ENCODE results near the gene PLAAT2.
"Not testable (repeated sequence)": the region's sequence is repeated elsewhere in the genome, so short reads cannot be mapped to it uniquely, and the experiment has no call there.

The PLAAT2 gene

DNA sequence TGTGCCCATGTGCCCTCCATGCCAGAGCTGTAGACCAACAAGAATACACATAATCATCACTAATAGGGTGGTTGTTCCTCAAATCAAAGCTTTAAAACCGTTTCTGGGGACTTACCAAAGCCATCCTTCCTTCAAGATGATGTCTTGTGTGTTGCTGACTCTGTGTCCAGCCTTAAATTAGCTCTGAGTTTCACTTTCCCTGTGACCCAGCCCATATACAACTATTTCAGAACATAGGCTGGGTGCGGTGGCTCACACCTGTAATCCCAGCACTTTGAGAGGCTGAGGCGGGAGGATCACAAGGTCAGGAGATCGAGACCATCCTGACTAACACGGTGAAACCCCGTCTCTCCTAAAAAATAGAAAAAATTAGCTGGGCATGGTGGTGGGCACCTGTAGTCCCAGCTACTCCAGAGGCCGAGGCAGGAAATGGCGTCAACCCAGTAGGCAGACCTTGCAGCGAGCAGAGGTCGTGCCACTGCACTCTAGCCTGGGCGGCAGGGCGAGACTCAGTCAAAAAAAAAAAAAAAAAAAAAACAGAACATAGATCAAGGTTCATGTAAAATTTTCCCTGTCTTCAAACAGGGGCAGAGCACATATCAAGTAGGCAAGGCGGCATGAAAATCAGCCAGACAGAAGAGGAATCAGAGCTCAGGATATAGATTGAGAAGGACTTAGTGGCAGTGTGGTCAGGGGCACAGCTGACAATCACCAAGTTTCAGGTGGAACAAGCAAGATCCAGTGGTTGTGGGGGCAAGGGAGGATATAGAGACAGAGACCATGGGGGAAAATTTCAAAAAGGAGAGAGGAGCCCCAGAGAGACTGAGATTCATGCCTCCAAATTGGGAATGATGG, at the start of gene PLAAT2:
PLAAT2 (minus strand) TSS at position 179 of the 855 bp plus-strand sequence; CDS start at position 124, 55 bp downstream.
- DNase-seq (ENCODE audit: extremely low read depth in 1 of 2, low read depth in 1 of 2) = no peak

DNA sequence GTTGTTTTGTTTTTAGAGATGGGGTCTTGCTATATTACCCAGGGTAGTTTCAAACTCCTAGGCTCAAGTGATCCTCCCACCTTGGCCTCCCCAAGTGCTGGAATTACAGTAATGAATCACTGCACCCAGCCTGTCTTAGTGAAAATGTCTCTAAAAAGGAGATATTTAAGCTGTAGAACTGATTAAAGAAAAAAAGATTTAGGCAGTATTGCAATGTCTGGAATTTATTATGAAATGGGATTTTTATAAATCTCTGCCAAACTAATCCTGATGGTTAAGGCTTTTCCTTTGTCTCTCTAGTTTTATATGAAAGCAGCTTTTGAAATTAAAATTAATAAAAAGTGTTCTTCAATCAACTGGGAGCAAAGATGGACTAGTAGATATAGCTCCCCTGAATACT, 49.0 kb upstream of the PLAAT2 start:
- no peak for DNase-seq (ENCODE audit: extremely low read depth in 1 of 2, low read depth in 1 of 2)

DNA sequence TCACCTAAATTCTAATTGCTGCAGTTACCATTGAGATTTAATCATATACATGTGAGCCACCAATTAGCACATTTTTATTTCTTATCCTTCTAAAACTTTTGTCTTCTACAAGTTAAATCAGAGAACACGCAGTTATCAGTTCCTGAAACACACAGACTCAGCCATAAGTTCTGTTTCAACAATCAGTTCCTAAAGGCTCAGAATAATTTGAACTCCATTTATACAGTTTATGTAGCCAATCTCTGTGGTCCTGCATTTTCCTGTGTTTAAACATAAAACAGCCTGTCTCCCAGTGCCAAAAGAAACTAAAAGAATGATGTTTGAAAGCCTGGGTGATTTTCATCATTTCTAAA, 48.2 kb upstream of the PLAAT2 start:
- no peak for DNase-seq (ENCODE audit: extremely low read depth in 1 of 2, low read depth in 1 of 2)

DNA sequence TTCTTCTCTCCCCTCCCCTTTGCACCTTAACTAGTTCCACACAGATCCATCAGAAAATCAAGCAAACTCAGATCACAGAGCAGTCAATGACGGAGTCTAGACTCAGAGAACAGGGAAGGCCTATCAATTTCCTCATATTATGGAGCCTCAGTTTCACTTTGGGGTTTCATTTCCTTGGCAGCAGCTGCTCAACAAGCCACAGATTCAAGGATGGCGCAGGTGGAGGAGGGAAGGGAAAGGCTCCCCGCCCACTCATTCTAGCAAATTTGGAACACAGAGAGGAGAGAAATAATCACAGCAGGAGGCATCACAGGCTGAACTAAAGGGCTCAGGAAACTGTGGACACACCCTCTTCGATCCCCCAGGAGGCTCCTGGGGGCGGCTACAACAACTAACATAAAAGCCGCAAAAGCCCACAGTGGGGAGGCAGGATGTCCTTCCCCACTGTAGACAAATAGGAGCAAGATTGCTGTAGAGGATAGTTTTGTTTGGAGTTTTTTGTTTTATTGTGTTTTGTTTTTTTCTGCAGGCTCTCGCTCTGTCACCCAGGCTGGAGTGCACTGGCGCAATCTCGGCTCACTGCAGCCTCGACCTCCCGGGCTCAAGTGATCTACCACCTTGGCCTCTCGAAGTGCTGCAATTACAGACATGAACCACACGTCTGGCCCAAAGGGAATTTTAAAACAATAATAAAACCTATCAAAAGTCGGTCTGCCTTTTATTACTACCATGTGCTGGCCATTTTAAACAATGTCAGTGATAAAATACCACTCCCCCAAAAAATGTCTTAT, 47.6 kb upstream of the PLAAT2 start:
- DNase-seq (ENCODE audit: extremely low read depth in 1 of 2, low read depth in 1 of 2) = no peak

DNA sequence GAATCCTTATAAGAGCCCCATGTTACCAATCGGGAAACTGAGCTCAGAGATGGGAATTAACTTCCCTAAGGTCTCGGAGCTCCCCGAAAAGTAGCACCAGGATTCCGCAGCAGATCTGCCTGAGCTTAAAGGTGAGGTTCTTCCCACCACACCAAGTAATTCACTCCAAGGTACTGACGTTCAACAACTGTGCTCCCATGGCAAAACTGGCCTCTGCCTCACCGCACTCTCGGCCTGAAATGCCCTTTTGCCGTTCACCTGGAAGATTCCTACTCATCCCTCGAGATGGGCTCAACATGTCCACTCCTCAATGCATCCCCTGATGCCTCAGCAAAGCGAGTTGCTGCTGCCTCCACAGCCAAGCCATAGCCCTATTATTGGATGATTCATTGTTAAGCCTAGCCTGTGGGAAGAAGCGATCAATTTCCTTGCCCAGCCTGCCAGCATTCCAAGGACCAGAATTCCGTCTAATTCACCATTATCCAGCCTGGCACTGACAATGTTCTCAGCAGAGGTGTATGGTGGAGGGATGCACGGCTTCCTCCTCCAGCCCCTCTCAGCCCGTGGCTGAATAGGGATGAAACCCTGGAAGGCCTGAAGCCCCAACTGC, 46.9 kb upstream of the PLAAT2 start:
- no peak for DNase-seq (ENCODE audit: extremely low read depth in 1 of 2, low read depth in 1 of 2)

DNA sequence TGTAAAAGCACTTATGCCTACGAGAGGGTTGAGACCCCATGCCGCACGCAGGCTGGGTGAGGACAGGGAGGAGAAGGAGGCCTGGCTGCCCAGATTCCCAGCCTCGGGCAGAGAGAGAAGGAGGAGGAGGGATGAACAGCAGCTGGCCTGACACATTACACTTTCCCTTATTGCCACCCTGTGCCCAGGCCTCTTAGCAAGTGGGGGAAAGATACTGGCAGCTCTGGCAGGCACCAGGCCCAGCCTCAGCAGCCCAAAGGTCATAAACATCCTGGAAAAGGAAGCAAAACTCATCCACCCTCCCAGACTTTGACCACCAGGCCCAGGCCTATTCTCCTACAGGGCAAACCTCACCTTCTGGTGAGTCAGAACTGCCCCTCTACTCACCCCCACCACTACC, 46.4 kb upstream of the PLAAT2 start:
- DNase-seq (ENCODE audit: extremely low read depth in 1 of 2, low read depth in 1 of 2) = no peak

DNA sequence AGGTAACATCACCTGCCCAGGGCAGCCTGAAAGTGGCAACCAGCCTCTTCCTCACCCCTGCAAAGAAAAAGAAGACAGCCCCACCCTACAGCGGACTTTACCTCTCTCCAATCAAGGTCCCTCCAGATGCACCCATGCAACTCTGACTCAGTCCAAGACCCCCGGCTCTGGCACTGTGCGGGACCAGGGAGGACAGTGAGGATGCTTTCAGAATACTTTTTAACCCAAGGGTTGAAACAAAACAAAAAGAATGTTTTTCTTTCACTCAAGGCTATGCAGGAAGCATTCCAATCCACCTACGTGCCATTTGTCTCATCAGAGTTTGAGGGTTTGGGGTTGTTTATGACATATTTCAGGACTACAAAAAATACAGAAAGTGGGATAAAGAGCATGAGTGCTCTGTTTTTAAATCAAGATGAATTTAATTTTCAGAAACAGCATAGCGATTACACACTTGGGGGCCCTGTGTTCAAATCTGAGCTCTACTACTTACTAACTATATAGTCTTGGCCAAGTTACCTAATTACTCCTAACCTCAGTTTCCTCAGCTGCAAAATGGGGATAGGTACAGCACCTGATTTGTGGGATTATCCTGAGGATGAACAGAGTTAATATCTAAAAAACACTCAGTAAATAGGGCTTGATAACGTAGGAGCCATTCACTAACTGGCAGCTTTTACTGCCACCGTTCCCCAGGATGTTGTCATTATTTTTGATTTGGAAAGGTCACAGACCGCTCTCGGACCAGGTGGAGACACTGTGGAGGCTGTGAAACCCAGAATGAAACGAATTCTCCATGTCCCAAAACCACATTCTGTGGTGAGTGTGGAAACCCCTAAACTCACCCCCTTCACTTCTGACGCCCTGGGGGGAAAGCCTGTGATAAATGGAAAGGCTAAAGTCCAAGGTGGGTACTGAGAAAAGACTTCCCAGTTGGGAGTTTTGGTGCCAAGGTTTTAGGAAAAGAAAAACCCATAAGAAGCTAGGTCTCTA, 45.5 kb upstream of the PLAAT2 start:
- DNase-seq (ENCODE audit: extremely low read depth in 1 of 2, low read depth in 1 of 2) = no peak

DNA sequence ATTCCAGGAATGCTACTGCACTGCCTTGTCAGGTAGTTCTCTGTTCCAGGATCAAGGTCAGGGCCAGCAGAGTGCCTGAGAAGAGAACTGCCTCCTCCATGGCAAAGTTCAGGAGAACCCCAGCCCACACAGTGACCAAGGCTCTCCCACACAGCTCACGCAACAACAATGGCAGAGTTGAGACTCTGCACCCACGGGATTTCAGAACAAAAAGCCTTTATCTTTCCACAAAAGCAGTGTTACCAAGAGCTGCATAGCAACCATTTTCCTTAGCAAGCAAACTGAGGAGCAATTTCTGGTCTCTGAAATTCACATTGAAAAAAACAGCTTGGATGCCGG, 40.0 kb upstream of the PLAAT2 start:
- DNase-seq (ENCODE audit: extremely low read depth in 1 of 2, low read depth in 1 of 2) = no peak

DNA sequence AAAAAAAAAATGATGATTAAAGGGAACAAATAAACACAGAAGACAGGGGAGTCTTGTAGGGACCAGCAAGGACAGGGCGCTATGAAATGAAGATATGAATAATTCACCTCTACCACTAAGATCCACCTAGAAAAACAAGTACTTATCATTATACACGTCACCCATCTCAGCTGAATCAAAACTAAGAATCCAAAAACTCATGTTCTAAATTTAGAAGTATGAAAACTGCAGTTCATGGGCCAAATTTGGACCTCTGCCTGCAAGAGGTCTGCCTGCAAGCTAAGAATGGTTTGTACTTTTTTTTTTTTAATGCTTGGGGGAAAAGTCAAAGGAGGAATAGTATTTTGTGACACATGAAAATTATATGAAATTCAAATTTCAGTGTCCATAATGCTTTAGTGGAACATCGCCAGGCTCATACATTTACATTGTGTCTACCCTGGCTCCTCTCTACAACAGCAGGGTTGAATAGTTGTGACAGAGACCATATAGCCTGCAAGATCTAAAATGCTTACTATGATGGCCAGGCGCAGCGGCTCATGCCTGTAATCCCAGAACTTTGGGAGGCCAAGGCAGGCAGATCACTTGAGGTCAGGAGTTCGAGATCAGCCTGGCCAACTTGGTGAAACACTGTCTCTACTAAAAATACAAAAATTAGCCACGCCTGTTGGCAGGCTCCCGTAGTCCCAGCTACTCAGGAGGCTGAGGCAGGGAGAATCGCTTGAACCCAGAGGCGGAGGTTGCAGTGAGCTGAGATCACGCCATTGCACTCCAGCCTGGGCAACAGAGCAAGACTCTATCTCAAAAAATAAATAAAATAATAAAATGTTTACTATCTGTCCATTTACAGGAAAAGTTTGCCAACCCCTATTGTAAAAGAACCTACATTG, 39.4 kb upstream of the PLAAT2 start:
- not testable (repeated sequence) for DNase-seq (ENCODE audit: extremely low read depth in 1 of 2, low read depth in 1 of 2)

DNA sequence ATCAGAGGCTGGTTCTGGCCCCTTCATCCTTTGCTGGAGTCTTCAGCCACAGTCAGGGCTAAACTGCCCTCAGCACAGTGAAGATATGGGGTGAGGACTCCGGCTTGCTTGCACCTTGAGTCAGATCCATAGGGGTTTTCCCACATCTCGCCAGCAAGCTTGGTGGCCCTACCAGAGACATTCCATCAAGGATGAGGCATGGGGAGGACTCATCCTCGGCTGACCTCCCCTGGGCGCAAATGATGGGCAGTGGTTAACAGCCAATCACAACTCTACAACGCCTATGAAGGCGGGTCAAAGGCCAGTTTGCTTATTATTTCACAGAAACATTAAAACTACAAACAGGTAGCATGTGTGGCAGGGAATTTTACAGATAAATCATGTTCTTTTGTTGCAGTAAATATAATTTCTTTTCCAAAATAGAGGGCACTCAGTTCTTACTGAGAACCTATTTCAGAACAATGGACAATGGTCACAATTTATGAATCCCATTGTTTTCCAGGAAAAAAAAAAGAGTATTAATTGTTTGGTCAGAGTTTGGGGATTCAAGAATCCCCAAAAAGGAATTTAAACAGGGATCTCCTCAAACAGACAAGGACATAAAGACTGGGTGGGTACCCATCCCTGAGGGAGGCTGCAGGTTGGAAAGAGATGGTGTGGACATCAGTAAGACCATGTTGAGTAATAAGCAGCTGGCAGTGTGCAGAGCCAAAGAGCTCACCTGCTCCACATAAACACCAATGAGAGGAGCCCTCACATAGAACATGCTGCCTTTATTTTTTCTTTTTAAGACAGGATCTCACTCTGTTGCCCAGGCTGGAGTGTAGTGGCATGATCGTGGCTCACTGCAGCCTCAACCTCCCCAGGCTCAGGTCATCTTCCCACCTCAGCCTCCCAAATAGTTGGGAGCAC, 36.3 kb upstream of the PLAAT2 start:
- DNase-seq (ENCODE audit: extremely low read depth in 1 of 2, low read depth in 1 of 2) = no peak

DNA sequence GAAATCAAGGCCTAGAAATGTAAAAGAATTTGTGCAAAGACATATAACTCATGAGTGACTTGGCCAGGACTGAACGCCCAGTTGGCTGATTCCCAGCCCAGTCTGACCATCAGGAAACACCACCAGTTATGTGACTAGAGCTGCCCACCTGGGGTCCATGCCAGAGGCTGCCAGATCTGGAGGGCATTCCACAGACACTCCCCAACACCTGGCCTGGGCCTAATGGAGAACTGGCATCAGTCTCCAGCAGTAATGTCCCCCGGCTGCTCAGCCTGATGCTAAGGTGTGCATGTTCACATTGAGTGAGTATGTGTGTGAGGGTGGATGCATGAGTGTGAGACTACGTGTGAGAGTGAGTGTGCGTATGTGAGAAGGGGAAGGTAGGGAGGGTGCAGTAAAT, 35.4 kb upstream of the PLAAT2 start:
- DNase-seq (ENCODE audit: extremely low read depth in 1 of 2, low read depth in 1 of 2) = no peak

DNA sequence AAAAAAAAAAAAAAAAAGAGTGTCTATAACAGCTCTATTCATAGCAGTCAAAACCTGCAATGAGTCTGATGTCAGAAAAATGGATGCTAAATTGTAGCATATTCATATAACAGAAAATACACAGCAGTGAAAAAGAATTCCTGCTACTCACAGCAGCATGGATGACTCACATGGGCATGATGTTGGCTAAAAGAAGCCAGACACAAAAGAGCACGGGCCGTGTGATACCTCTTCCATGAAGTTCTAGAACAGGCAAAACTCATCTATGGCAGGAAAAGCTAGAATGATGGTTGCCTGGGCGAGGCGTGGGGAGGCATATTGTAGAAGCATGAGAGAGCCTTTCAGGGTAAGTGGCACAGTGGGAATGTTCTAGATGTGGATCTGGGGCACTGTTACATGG, 32.1 kb upstream of the PLAAT2 start:
- DNase-seq (ENCODE audit: extremely low read depth in 1 of 2, low read depth in 1 of 2) = no peak

DNA sequence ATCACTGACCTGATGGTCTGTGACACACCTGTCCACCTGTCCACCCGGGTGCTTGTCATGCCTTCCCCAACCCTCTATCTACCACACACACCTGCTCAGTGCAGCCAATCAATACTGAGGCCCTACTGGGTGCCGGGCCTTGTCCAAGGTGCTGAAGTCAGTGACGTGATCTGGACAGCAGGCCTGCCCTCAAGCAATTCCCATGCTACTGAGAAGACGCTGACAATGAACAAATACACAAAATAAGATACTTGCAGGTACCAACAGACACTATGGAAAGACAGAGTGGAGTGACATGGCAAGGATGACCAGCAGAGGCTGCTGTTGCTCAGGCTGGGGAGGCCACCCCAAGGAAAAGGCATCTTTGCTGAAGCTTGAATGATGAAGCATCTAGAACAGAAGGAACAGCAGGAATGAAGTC, 29.8 kb upstream of the PLAAT2 start:
- no peak for DNase-seq (ENCODE audit: extremely low read depth in 1 of 2, low read depth in 1 of 2)

DNA sequence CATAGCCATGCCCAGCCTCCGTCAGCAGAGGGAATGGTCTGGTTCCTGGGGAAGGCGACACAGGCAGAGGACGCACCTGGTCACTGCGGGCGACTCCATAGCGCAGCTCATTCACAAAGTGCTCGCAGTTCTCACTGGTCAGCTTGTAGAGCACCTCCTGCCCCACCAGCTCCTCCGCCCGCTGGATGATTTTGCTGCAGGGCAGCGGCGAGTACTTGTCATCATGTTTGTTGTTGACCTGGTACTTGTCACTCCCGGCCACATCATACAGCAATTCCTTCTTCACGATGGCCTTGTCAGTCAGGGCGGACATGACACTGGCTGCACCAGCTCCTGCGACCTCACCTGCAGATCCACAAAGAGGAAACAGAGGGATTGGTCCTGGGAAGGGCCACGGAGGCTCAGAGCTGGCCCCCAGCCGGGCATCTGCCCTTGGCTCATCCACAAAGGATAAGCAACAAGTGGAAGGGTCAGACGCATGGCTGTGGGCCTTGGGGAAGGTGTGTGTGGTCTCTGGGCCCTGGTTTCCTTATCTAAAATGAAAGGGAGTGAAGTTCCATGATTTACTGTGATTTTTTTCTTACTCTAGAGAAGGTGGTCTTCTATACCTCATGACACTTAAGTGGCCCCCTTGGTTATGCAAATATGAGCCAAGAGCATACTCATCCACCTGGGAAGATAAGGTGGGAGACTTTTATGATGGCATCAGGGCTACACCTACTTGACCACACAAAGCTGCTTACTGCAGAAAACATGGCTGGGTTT, 27.0 kb upstream of the PLAAT2 start:
- DNase-seq (ENCODE audit: extremely low read depth in 1 of 2, low read depth in 1 of 2) = no peak

DNA sequence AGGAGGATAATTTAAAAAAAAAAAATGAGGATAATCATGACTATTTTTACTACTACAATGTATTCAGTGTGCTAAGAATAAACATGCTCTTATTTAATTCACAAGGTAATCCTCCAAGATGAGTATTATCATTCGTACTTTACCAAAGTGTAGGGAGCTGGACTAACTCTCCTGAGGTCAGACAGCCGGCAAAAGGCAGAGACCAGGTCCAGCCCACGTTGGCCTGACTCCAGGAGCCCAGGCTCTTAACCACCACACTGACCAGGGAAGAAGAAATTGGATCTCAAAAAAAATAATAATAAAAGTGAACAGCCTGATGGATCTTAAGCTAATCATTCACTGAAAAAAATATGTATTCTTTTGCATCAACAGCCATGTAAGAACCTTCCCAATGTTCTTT, 25.8 kb upstream of the PLAAT2 start:
- DNase-seq (ENCODE audit: extremely low read depth in 1 of 2, low read depth in 1 of 2) = no peak

DNA sequence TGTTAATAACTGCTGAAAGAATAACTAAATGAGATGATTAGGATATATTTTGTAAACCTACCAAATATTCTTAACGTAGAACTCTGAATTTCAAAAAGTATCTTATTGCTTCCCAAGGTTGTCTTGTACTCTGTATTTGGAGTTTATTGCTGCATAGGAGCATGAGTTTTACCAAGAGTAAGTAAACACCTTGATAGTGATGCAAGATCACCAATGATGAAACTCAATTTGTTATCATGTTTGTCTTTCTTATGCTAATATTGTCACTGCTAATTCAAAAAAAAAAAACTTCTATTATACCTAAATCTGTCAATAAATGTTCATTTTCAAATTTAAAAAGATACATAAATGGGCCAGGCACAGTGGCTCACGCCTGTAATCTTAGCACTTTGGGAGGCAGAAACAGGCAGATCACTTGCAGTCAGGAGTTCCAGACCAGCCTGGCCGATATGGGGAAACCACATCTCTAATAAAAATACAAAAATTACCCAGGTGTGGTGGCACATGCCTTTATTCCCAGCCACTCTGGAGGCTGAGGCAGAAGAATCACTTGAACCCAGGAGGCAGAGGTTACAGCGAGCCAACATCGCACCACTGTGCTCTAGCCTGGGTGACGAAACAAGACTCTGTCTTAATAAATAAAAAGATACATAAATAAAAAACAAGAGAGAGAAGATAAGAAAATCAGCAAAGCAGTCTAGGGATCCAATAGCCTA, 23.4 kb upstream of the PLAAT2 start:
- no peak for DNase-seq (ENCODE audit: extremely low read depth in 1 of 2, low read depth in 1 of 2)

DNA sequence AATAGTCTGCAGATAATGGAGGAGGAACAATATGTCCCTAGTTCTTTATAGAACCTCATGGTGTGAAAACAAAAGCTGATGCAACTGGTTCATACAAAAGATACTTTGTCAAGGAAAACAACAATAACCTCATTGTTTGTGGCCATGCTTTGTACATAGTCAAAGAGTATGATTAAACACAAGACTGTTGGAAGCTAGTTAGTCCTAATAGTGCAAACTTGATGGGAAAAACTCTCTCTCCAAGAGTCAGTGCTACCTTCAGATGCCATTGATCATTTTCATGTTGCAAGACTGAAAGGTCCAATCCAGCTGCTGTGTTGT, 20.1 kb upstream of the PLAAT2 start:
- no peak for DNase-seq (ENCODE audit: extremely low read depth in 1 of 2, low read depth in 1 of 2)
